Measurements from ENCODE around the gene DSC3. TPM values are rescaled to one million over a fixed set of nuclear protein-coding genes. Genes with fewer than 3 reads are reported as not detected.
"Not testable (repeated sequence)": the region's sequence is repeated elsewhere in the genome, so short reads cannot be mapped to it uniquely, and the experiment has no call there.

DSC3 gene
- total RNA-seq, 1 donor from 2014 or later = 0.16 TPM

- H3K36me3 Mint-ChIP-seq (ENCODE audit: low read depth) = no peaks in the 10 kb centered on the region
- peaks cover 2% of the 10 kb centered on the region for H3K27me3 Mint-ChIP-seq (ENCODE audit: low read depth)
- H3K9me3 Mint-ChIP-seq = no peaks in the 10 kb centered on the region
- H3K27ac Mint-ChIP-seq (ENCODE audit: unreplicated experiment) = no peak overlapping the region
- no peaks in the 10 kb centered on the region for H3K4me1 Mint-ChIP-seq
- TF ChIP-seq CTCF (conservative IDR thresholded peaks at IDR 0.05) = no peak
- DNase-seq (ENCODE audit: low read depth, low spot score) = no peak
- no peak overlapping the region for H3K4me3 Mint-ChIP-seq
These were observed 54.9 kb downstream of the DSC3 start for GRCh38 chr18:30987467-30988241.

GRCh38 chr18:30985753-30986152, 56.8 kb downstream of the DSC3 start:
- Mint-ChIP-seq H3K9me3 (no peaks in the 10 kb centered on the region), H3K4me3 (no peak overlapping the region), H3K4me1 (no peaks in the 10 kb centered on the region), H3K27ac (ENCODE audit: unreplicated experiment) (no peak overlapping the region), H3K36me3 (ENCODE audit: low read depth) (no peaks in the 10 kb centered on the region), H3K27me3 (ENCODE audit: low read depth) (peaks cover 2% of the 10 kb centered on the region)
- TF ChIP-seq CTCF (conservative IDR thresholded peaks at IDR 0.05) = no peak
- DNase-seq (ENCODE audit: low read depth, low spot score) = no peak

GRCh38 chr18:30982285-30982992, 60.1 kb downstream of the DSC3 start:
- Mint-ChIP-seq H3K9me3 (no peaks in the 10 kb centered on the region), H3K27me3 (ENCODE audit: low read depth) (peaks cover 2% of the 10 kb centered on the region), H3K4me1 (no peaks in the 10 kb centered on the region), H3K36me3 (ENCODE audit: low read depth) (no peaks in the 10 kb centered on the region), H3K27ac (ENCODE audit: unreplicated experiment) (no peak overlapping the region), H3K4me3 (no peak overlapping the region)
- no peak for DNase-seq (ENCODE audit: low read depth, low spot score)
- TF ChIP-seq CTCF (conservative IDR thresholded peaks at IDR 0.05) = no peak

- H3K4me1 Mint-ChIP-seq; H3K4me3 Mint-ChIP-seq; DNase-seq (ENCODE audit: low read depth, low spot score); H3K27me3 Mint-ChIP-seq (ENCODE audit: low read depth); H3K9me3 Mint-ChIP-seq; H3K27ac Mint-ChIP-seq (ENCODE audit: unreplicated experiment); H3K36me3 Mint-ChIP-seq (ENCODE audit: low read depth): not testable (repeated sequence)
These were observed 64.5 kb downstream of the DSC3 start for GRCh38 chr18:30978091-30978490.

- no peak for DNase-seq (ENCODE audit: low read depth, low spot score)
- Mint-ChIP-seq H3K36me3 (ENCODE audit: low read depth) (no peaks in the 10 kb centered on the region), H3K4me1 (peaks cover 4% of the 10 kb centered on the region), H3K4me3 (no peak overlapping the region), H3K27me3 (ENCODE audit: low read depth) (no peaks in the 10 kb centered on the region), H3K9me3 (no peaks in the 10 kb centered on the region), H3K27ac (ENCODE audit: unreplicated experiment) (no peak overlapping the region)
- TF ChIP-seq CTCF (conservative IDR thresholded peaks at IDR 0.05) = peak; percentile 84
These were observed 71.1 kb downstream of the DSC3 start for GRCh38 chr18:30971338-30971956.

Measured in neural crest cell (in vitro differentiated cells).